GM06990 (cell line): ENCODE data around the gene MAN2B2.

ENCODE experiments used
- DNase-seq: peaks from one replicate; pipeline ENCODE4 v3.0.0-alpha.2; 2011; ENCODE audit not compliant: insufficient read length; ENCODE audit errors: extremely low read depth
- H3K27me3 ChIP-seq: replicated peaks from 2 replicates; pipeline ENCODE4 v1.6.0; 2011; ENCODE audit warnings: low read length; ENCODE audit not compliant: control insufficient read depth, insufficient read depth
- H3K36me3 ChIP-seq: 2 replicates; pipeline ENCODE4 v1.5.1; 2011; ENCODE audit warnings: low read length; ENCODE audit not compliant: control insufficient read depth, insufficient read depth
- H3K4me3 ChIP-seq: replicated peaks from 2 replicates; pipeline ENCODE4 v1.5.1; 2011; ENCODE audit warnings: low read depth, mild to moderate bottlenecking, control low read depth, low read length
- TF ChIP-seq, protein P1 (sequence below): IDR thresholded peaks from 2 replicates; pipeline ENCODE4 v1.5.1; 2011; ENCODE audit warnings: low read length, control low read depth, mild to moderate bottlenecking, inconsistent platforms; ENCODE audit not compliant: insufficient read depth, poor library complexity, severe bottlenecking

Gene MAN2B2

DNA sequence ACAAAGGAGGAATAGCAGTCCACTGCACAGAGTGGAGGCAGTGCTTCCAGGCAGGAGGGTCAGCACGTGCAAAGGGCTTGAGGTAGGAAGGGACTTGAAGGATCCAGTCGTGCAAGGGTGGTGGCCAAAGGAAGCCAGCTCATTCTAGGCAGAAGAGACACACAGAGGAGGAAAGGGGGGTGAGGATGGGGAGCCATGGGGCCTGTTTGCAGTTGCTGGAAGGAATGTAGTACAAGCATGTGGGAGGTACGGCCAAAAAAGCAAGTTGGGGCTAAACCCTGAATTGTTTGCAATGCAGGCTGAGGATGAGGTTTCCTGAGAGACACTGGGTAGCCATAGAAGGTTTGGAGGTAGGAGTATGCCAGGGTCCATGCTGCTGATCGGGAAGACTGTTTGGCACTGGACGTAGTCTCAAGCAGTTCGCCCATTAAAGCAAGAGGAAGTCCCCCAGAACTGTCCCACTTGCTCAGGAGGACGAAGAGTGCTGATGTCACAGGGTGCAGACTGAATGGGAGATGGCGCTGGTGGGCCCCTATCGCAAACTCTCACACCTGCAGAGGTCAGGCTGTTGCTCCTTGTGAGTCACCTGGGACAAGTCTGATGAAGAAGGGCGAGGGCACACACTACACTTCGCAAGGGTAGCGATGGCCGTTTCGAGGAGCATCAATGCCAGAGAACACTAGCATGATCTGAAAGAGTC is 9.1 kb upstream of the MAN2B2 start:
- no peak overlapping the region for H3K4me3 ChIP-seq
- TF ChIP-seq, protein P1, sequence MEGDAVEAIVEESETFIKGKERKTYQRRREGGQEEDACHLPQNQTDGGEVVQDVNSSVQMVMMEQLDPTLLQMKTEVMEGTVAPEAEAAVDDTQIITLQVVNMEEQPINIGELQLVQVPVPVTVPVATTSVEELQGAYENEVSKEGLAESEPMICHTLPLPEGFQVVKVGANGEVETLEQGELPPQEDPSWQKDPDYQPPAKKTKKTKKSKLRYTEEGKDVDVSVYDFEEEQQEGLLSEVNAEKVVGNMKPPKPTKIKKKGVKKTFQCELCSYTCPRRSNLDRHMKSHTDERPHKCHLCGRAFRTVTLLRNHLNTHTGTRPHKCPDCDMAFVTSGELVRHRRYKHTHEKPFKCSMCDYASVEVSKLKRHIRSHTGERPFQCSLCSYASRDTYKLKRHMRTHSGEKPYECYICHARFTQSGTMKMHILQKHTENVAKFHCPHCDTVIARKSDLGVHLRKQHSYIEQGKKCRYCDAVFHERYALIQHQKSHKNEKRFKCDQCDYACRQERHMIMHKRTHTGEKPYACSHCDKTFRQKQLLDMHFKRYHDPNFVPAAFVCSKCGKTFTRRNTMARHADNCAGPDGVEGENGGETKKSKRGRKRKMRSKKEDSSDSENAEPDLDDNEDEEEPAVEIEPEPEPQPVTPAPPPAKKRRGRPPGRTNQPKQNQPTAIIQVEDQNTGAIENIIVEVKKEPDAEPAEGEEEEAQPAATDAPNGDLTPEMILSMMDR: no peak
- no peak for DNase-seq
- no peaks in the 10 kb centered on the region for H3K36me3 ChIP-seq
- no peaks in the 10 kb centered on the region; the same call in 1 of the 2 replicates for H3K27me3 ChIP-seq

DNA sequence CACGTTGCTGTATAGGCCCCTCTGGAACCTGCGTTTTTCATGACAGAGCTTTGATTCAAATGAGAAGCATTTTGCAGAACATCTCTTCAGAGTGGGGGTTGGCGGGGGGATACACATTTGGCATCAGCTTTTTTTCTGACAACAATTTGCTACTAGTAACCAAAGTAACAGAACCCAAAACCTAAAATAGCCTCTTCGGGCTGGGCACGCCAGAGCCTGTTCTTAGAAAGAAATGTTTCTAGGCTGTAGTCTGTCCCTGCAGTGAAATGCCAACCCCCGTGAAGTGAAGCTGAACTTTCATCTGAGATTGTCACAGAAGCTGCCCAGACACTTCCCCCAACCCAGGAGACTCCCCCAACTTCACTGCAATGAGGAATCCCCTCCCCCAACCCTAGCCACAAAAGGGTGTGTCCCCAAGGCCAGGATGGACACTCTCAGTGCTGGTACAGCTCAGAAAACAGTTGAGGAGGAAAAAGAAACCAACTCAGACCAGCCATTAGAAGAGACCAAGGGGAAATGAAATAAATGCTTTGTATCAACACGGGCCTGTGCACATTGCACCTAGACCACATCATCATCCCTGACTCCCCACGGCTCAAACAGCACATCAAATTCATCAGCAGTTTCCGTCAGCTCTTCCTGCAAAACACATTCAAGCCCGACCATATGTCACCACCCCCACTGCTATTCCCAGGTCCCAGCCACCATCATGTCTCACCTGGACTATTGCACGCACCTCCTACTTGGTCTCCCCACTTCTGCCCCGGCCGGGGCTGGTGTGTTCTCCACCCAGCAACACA is 8.4 kb upstream of the MAN2B2 start:
- H3K27me3 ChIP-seq: no peaks in the 10 kb centered on the region; the same call in 1 of the 2 replicates

DNA sequence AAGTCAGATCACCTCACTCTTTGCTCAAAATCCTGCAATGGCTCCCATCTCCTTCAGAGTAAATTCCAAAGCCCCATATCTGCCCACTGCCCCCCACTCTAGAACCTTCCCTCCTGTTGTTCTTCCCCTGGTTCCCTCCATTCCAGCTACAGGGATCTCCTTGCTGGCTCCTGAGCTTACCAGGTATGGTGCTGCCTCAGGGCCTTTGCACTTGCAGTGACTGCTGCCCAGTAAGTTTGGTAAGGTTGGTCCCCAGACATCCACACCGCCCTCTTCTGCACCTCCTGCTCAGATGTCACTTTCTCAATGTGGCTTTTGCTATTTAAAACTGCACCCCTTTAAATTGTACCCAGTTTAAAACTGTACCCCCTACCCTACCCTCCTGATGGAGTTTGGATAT is 7.8 kb upstream of the MAN2B2 start:
- DNase-seq: no peak
- TF ChIP-seq, protein P1: no peak
- Histone ChIP-seq H3K27me3 (no peaks in the 10 kb centered on the region; the same call in 1 of the 2 replicates), H3K36me3 (no peaks in the 10 kb centered on the region), H3K4me3 (no peak overlapping the region)

More for the DNA sequence above, 8.4 kb upstream of the MAN2B2 start:
- no peak for DNase-seq
- H3K36me3 ChIP-seq: no peaks in the 10 kb centered on the region
- TF ChIP-seq, protein P1: no peak
- H3K4me3 ChIP-seq: no peak overlapping the region

DNA sequence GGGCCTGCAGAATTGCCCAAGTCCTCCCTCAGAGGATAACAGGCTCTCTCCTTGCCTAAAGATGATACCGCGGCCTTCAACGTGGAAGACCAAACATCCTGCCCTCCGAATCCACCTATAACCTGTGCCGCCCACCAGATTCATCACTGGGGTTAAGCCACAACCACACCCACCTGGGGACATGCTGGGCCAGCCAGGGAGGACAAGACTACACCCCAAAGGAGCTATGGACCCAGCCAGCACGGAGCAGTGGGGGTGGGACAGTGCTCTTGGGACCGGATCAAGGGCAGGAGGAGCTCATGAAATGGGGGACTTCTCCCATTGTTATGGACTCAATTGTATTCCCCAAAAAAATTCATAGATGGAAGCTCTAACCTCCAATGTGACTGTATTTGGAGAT is 6.8 kb upstream of the MAN2B2 start:
- no peaks in the 10 kb centered on the region for H3K36me3 ChIP-seq
- no peaks in the 10 kb centered on the region; the same call in 1 of the 2 replicates for H3K27me3 ChIP-seq
- TF ChIP-seq, protein P1: no peak
- no peak overlapping the region for H3K4me3 ChIP-seq
- DNase-seq: no peak

DNA sequence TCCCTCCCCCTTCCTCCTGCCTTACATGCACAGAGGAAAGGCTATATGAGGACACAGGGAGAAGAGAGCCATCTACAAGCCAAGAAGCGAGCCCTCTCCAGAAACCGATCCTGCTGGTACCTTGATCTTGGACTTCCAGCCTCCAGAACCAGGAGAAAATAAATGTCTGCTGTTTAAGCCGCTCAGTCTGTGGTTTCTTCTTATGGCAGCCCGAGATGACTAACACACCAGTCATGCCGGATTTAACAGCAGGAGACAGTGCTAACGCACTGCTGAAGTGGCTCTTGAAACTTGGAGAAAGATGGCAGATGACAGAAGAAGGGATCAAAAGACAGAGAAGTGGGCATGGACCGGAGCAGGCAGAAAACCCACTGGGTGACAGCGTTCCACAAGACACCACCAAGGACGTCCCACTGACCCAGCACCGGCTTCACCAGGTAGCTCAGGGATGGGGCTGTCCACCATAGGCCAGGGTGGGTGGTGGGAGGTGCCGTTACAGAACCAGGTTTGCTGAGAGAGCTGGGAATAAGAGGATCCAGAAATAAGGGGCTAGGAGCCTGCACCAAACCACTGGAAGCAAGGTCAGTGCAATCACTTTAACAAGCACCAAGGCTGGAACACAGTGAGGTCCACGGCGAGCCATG is 6.2 kb upstream of the MAN2B2 start:
- Histone ChIP-seq H3K4me3 (no peak overlapping the region), H3K27me3 (peaks cover 2% of the 10 kb centered on the region; the same call in 1 of the 2 replicates), H3K36me3 (no peaks in the 10 kb centered on the region)
- DNase-seq: no peak
- TF ChIP-seq, protein P1: no peak
